ENCODE data around the gene THG1L. TPM values are rescaled to one million over a fixed set of nuclear protein-coding genes. Genes with fewer than 3 reads are reported as not detected.

THG1L gene
- total and polyA plus RNA-seq, 2 of the 13 experiments (the other 11 are each of a cell fraction or from before 2014, with no cell fraction given), result 16.6 to 17.2 TPM

GRCh38 chr5:157743163-157744050 lies 12.2 kb downstream of the THG1L start, which contains the start of gene LSM11 (continued):
- TF ChIP-seq AKNA (CRISPR knock-in tag; IDR thresholded peaks at IDR 0.05; ENCODE audit: borderline replicate concordance) (no peak), ZNF343 (CRISPR knock-in tag; IDR thresholded peaks at IDR 0.05) (0 out of 2 replicates have a peak, but pooled peaks have one; percentile 22), NR2F6 (IDR thresholded peaks at IDR 0.05) (no peak), NR2F6 (CRISPR knock-in tag; IDR thresholded peaks at IDR 0.05) (no peak), ZNF446 (CRISPR knock-in tag; IDR thresholded peaks at IDR 0.05) (0 out of 2 replicates have a peak, but pooled peaks have one; percentile 30), ZSCAN25 (CRISPR knock-in tag; IDR thresholded peaks at IDR 0.05) (no peak), MEIS2 (CRISPR knock-in tag; IDR thresholded peaks at IDR 0.05) (0 out of 2 replicates have a peak, but pooled peaks have one; percentile 37), MLXIP (CRISPR knock-in tag; IDR thresholded peaks at IDR 0.05; ENCODE audit: borderline replicate concordance) (0 out of 2 replicates have a peak, but pooled peaks have one; percentile 47), ZSCAN9 (CRISPR knock-in tag; IDR thresholded peaks at IDR 0.05; ENCODE audit: borderline replicate concordance) (peak; percentile 51; the same call in 1 of the 2 replicates), NFIC (IDR thresholded peaks at IDR 0.05; ENCODE audit: low read length) (no peak), HNRNPK (IDR thresholded peaks at IDR 0.05; ENCODE audit: low read depth, low read length, poor library complexity, severe bottlenecking) (peak; percentile 75), ZNF333 (CRISPR knock-in tag; IDR thresholded peaks at IDR 0.05; ENCODE audit: borderline replicate concordance) (no peak), ZNF451 (CRISPR knock-in tag; IDR thresholded peaks at IDR 0.05) (no peak), ZNF766 (CRISPR knock-in tag; IDR thresholded peaks at IDR 0.05; ENCODE audit: borderline replicate concordance) (peak; percentile 45; the same call in 1 of the 2 replicates), AGO2 (optimal IDR thresholded peaks at IDR 0.05; ENCODE audit: low read depth, low read length) (peak; percentile 37), NFKB2 (CRISPR knock-in tag; IDR thresholded peaks at IDR 0.05; ENCODE audit: borderline replicate concordance) (peak; percentile 56; the same call in 1 of the 2 replicates), PHB2 (IDR thresholded peaks at IDR 0.05; ENCODE audit: partially characterized antibody) (no peak), BHLHE40 (IDR thresholded peaks at IDR 0.05; ENCODE audit: low read length) (peak; percentile 36), TAF15 (IDR thresholded peaks at IDR 0.05; ENCODE audit: low read depth, low read length, poor library complexity, severe bottlenecking) (peak; percentile 53), TFDP1 (CRISPR knock-in tag; IDR thresholded peaks at IDR 0.05; ENCODE audit: borderline replicate concordance) (peak; percentile 81; the same call in 1 of the 2 replicates), ZEB1 (IDR thresholded peaks at IDR 0.05; ENCODE audit: insufficient replicate concordance, low read depth) (no peak)

All from HepG2 (cell line).